Measurements from ENCODE around the gene DYNC1I2.
"Not testable (repeated sequence)": the region's sequence is repeated elsewhere in the genome, so short reads cannot be mapped to it uniquely, and the experiment has no call there.

The DYNC1I2 gene

DNA sequence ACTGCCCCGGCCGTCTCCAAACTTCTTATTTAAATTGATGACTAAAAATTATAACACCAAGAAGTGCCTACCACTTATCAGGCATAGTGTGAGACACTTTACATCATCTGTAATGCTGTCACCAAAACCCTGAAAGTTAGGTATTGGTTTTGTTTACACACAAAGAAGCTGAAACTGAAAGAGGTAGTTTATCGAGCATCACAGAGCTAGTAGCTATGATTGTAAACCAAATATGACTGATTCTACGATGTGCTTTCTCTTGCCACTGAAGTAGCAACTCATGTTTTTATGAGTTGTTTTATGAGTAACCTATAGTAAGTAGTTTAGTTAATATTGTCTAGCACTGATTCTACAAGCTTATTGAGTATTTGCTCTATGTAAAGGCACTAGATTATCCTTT is 31.5 kb downstream of the DYNC1I2 start:
- no peak for DNase-seq

DNA sequence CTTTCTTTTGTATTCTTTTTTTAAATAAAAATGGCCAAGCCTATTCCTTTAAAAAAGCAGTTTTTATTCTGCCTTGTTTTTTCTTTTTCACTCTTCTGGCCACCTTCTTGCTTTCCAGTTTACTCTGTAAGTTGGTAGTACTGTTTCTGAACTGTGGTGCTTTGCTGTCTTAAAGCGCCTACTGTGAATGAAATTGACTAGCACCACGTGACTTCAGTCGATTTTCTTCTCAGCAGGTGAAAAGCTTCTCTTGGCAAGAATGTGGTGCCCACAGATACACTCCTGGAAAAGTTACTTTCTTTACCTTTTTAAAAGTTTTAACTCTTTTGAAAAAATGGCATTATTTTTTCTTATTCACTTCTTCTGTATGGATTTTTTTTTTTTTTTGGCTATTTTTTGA is 32.4 kb downstream of the DYNC1I2 start:
- DNase-seq = no peak

DNA sequence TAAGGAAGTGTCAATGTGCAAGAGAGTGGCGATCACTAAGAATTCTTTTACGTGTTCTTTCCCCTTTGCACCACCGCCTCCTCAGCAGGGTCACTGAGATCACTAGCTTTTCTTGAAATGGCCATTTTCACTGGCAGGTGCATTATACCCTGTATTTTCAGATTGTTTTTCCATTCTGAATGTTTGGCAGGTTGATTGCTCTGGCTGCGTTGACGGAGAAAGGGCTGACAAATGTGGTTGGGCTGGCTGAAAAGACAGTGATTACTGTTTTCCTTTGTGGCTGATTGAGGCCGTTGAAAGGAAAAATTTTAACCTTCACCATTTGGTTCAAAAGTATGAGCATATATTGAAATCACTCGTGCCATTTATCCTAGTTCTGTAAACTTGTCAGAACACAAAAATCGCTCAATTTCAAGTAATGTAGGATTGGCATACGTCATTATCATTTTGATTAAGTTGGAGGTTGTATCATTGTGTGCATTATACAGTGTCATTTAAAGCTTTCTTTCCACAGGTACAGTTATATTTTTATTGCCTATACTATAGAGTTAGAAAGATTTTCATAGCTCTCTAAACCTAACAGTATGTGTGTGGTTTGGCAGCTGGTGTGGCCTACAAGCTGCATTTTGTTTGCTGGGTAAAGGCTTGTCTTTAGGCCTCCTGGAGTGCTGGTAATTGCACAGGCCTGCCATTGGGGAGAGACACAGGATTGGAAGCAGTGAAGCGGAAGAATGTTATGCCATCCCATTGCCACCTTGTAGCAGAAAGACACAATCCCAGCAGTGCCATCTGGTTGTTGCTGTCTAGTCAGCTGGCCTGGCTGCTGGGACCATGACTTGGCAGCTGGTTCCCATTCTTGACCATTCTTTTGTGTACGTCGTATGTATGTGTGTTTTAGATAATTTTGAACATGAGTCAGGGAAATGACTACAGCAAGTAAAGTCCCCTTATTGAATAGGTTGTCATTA is 36.7 kb downstream of the DYNC1I2 start:
- DNase-seq = no peak

DNA sequence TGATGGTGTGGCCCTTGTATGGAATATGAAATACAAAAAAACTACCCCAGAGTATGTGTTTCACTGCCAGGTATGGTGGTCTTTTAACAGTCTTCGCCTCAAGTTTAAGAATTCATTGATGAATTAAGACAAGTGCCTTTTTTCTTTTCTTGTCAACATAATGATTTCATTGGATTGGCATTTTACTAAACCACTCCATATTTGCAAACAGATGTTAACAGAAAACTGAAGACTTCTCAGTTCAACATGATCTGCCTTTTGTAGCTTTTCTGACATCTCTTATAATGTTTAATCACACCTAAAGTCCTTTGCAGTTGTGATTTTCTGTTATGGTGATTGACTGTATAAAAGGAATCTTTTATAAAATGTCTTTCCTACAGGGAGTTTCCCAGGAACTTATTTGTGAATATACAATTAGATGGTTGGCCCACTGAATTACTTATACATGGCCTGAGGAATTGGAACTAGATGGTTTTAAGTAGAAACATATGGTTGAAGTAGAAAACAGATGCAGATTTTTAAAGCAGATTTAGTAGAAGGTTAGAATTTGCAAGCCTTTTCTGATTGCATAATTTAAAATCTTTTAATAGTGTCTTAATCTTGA is 39.7 kb downstream of the DYNC1I2 start:
- DNase-seq = no peak

DNA sequence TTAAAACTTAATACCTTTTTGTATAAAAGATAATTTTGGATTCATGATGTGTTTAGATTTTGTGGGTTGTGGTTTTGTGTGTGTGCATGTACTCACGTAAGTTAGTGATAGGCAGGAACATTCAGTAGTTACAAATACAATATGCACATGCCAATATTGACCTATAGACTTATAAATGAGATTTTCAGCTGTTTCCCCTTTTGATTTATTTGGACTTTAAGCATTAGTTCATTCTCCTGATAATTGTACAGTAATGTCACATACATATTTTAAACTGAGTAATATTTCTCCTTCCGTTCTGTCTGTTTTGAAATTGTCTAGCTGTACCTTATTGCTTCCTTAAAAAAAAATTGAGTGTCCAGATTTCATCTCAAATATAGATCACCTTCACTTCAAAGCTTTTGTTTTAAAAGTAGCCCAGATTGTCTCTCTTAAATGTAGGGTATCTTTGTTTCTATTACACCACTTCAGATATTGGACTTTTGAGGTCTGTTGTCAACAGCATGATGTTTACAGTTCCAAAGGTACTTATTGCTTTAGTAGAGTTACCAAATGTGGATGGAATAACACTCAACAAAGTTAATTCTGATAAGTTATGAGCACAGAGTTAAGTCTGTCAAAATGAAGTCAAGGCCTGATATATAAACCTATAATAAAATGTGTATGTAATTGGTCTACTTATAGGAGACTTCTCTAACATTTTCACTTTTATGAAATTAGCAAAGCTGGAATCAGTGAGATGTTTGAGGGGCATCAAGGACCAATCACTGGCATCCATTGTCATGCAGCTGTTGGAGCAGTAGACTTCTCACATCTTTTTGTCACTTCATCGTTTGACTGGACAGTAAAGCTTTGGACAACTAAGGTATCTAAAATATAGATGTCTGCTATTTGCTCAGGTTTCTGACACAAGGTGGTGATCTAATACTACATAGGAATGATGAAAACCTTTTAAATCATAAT is 42.0 kb downstream of the DYNC1I2 start:
- no peak for DNase-seq

DNA sequence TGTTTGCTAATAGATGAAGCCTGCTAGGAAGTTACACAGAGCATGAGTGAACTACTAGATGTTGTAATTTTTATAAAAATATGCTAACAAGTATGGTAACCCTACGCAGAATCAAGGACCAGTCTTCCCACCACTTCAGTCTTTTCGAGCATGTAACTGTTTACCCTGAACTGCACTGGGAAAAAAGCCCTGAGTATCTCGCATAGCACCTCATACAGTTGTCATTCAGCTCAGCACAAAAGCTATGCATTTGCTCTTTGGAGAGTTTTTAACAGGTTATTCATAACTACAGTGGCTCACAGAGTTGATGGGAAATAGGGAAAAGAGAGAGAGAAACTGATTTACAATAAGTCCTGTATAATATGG is 42.7 kb downstream of the DYNC1I2 start:
- DNase-seq = no peak

DNA sequence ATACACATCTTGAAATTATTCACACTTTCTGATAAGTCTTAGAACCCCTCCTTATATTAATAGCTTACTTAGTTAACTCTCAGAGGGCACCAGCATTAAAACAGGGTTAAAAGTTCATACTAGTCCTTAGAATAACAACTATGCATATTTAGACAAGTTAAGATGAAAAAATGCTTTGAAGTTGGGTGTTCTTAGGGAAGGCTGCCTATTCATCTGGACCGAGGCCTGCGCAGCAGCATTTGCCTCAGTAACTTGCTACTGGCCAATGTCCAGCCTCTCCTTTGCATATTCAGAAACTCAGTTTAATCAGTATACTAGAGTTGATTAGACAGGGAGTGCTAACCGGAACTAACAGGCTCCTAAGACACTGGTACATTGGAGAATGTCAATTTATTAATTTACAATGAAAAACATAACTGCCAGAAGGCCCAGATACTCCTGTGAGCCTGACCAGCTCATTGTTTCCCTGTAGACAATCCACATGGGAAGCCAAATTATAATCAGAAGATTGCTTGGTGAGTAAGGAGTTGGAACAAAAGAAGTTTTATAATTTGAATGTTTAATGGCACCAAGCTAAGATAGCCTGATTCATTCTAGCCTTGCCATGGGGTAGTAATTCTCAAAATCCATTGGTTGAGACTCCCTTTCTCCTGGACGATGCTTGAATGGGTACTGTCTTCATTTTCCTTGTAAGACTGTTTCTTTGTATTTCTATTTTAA is 48.9 kb downstream of the DYNC1I2 start:
- no peak for DNase-seq

DNA sequence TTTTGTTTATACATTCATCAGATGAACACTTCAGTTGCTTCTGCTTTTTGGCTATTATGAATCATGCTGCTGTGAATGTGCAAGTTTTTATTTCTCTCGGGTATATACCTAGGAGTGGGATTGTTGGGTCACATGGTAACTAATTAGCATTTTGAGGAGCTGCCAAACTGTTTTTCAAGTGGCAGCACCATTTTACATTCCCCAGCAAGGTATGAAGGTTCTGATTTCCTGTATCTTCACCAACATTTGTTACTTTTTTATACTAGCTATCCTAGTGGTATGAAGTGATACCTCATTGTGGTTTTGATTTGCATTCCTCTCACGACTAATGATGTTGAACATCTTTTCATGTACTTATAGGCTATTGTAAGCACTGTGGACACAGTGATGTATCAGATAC is 53.9 kb downstream of the DYNC1I2 start:
- no peak for DNase-seq

DNA sequence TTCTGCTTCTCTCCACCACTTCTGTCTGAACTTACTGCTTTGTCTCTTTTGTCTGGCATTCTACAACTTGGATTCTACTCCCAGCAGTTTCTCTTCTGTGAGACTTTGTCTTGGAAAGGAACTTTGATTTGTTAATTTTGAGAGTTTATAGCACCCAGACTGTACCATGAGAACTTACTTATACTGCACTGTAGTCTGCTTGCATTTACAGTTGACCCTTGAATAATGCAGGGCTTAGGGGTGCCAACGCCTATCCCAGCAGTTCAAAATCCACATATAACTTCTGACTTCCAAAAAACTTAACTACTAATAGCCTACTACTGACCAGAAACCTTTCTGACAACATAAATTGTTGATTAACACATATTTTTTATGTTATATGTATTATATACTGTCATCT is 55.5 kb downstream of the DYNC1I2 start:
- DNase-seq = no peak

DNA sequence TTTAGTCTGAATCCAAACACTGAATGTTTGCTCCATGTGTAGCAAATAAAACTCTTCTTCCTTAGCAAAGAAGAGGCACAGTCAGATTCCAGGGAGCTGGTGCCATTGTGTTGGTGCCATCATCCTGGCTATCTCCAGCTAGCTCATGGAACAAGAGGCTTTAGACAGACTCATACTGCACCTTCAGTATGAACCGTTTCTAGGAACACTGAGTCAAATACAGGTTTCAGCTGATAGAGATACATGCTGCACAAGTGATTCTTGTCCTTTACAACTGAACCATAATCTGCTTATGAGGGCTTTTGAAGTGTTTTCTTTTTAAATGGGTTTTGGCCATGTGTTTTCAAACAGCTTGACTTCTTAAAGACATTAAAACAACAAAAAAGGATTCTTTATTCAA is 57.9 kb downstream of the DYNC1I2 start:
- DNase-seq = no peak

DNA sequence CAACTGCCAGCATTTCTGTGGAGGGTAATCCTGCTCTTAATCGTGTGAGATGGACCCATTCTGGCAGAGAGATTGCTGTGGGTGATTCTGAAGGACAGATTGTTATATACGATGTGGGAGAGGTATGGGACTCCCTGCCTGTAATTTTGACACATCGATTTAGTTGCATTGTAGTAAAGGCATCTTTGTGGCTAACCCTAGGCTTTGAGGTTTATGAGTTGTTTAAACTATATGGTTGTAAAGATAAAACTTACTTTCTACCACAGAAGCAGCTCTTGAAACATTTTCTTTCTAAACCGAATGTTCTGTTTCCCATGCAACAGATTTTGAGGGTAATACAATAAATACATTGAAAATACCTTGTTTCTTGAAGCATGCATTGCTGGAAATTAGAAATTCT is 58.5 kb downstream of the DYNC1I2 start:
- no peak for DNase-seq

DNA sequence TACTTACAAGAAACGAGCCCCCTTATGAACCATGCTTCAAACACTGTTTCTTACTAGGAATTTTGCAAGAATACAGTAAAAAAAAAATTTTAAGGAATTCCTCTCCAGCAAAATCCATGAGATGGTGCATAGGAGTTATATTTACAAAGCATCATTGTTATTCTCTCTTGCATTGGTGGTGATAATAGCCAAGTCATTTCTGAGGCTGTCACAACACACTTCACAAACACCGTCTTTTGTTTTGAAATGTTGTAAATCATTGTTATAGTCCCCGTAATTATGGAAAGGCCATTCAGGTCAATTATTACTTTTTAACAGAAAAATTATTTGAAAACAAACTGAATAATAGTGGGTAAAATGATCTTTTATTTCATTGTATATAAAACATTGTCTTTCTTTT is 60.1 kb downstream of the DYNC1I2 start:
- DNase-seq = no peak

DNA sequence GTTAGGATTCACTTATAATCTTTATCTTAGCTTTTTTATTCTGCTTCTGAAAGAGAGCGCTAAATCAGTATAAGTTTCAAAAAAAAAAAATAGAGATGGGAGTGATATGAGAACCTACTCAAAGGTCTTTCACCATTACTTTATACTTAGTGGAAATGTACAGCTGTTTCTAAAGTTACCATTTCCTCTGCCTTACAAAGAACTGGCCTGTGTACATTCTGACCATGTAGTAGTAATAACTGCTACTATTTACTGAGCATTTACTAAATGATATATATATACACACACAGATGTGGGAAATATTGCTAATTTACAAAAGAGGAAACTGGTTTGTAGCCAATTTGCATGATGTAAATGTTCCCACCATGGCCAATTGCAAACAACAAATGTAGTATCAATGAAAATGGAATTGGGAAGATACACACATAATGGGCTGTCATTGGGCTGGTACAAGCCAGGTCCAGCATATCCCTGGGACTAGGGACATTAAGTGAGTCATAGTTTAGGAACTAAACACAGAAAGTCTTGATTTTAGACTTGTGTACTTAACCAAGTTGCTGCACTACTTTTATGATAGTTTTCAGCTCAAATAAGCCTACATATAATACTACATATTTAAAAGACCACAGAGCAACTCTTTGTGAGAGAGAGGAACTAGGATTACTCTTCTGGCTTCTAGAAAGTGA is 67.1 kb downstream of the DYNC1I2 start:
- no peak for DNase-seq

DNA sequence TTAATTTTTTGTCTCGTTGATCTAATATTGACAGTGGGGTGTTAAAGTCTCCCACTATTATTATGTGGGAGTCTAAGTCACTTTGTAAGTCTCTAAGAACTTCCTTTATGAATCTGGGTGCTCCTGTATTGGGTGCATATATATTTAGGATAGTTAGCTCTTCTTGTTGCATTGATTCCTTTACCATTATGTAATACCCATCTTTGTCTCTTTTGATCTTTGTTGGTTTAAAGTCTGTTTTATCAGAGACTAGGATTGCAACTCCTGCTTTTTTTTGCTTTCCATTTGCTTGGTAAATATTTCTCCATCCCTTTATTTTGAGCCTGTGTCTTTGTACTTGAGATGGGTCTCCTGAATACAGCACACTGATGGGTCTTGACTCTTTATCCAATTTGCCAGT is 71.5 kb downstream of the DYNC1I2 start:
- DNase-seq = not testable (repeated sequence)

DNA sequence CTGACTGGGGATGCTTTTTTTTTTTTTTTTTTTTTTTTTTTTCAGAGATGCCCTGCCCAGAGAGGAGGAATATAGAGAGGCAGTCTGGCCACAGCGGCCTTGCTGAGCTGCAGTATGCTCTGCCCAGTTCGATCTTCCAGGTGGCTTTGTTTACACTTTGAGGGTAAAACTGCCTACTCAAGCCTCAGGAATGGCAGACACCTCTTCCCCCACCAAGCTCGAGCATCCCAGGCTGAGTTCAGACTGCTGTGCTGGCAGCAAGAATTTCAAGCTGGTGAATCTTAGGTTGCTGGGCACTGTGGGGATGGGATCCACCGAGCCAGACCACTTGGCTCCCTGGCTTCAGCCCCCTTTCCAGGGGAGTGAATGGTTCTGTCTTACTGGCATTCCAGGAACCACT is 73.9 kb downstream of the DYNC1I2 start:
- DNase-seq = not testable (repeated sequence)

DNA sequence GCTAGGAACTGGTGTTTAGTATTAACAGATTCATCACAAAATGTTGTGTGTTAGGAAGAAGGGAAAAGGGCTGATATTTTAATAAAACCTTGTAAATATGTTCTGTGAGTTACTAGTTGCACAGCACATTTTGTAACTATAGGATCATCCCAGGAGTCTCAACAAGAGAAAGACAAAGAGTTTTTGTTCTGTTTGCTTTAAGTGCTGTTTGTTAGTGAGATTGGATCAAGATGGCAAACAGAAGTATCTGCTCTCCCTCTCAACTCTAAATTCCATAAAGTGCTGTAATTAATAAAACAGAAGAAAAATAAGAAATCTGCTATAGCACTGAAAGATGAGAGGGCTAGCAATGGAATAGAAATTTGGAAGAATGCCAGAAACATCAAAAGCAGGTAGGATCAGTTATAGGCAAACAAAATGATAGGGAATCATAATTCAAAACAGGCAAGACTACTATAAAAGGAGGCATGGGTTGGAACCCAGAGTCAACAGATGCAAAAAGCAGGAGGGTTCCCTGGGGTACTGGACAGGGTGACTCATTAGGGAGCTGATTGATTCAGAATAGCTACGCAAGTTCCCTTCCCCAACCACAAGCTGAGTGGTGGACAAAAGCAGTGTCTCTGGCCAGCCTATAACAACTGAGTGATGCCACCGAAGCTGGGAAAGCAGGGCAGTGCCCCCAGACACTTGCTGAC is 75.8 kb downstream of the DYNC1I2 start:
- DNase-seq = no peak

DNA sequence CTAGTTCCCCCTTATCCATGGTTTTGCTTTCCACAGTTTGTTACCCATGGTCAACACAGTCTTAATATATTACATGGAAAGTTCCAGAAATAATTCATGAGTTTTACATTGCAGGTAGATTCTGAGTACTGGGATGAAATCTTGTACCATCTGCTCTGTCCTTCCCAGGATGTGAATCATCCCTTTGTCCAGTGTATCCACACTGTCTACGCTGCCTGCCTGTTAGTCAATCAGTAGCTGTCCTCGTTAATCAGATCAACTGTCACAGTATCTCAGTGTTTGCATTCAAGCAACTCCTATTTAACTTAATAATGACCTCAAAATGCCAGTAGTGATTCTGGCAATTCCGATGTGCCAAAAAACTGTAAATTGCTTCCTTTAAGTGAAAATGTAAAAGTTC is 76.3 kb downstream of the DYNC1I2 start:
- no peak for DNase-seq

DNA sequence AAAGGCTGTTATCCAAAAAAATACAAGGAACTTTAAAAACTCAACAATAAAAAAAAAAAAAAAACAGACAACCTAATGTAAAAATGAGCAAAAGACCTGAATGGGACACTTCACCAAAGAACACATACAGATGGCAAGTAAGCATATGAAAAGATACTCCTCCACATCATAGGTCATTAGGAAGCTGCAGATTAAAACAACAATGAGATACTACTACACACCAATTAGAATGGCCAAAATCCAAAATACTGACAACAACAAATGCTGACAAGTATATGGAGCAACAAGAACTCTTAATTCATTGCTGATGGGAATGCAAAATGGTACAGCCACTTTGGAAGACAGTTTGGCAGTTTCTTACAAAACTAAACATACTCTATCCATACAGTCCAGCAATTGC is 84.2 kb downstream of the DYNC1I2 start:
- DNase-seq = no peak

DNA sequence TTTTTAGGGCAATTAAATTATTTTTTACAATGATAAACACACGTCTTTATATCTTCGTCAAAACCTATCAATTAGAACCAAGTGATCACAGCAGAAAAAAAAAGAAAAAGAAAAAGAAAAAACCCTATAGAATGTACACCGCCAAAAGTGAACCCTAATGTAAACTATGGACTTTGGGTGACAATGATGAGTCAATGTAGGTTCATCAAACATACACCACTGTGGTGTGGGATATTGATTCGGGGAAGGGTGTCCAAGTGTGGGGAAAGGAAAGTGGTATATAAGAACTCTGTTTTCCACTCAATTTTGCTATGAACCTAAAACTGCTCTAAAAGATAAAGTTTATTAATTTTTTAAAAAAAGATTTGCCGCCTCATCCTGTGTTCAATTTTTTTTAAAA is 85.1 kb downstream of the DYNC1I2 start:
- DNase-seq = no peak

DNA sequence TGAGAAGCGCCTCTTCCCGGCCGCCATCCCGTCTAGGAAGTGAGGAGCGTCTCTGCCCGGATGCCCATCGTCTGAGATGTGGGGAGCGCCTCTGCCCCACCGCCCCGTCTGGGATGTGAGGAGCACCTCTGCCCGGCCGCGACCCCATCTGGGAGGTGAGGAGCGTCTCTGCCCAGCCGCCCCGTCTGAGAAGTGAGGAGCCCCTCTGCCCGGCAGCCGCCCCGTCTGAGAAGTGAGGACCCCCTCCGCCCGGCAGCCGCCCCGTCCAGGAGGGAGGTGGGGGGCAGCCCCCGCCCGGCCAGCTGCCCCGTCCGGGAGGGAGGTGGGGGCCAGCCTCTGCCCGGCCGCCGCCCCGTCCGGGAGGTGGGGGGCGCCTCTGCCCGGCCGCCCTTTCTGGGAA is 87.3 kb downstream of the DYNC1I2 start:
- DNase-seq = not testable (repeated sequence)

DNA sequence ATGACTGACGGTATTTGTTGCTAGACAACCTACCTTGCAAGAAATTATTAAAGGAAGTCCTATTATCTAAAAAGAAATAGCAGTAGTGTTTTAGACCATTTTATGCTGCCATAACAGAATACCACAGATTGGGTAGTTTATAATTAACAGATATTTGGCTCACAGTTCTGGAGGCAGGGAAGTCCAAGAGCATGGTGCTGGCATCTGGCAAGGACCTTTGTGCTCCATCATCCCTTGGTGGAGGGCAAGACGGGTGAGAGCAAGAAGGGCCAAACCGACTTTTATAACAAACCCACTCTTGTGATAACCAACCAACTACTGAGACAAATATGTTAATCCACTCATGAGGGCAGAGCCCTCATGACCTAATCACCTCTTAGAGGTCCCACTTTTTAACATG is 91.2 kb downstream of the DYNC1I2 start:
- no peak for DNase-seq
